ENCODE measurements around the gene CLIC2. TPM values are rescaled to one million over a fixed set of nuclear protein-coding genes. Genes with fewer than 3 reads are reported as not detected.
"Not testable (repeated sequence)": the region's sequence is repeated elsewhere in the genome, so short reads cannot be mapped to it uniquely, and the experiment has no call there.

Gene CLIC2
- total RNA-seq, 1 donor: 1.3 TPM

DNA sequence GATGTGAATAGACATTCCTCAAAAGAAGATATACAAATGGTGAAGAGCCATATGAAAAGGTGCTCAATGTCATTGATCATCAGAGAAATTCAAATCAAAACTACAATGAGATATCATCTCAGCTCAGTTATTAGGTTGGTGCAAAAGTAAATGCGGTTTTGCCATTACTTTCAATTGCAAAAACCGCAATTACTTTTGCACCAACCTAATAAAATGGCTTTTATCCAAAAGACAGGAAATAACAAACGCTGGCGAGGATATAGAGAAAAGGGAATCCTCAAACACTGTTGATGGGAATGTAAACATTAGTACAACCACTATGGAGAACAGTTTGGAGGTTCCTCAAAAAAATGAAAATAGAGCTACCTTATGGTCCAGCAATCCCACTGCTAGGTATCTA lies 5.1 kb downstream of the CLIC2 start:
- TF ChIP-seq, protein P1, sequence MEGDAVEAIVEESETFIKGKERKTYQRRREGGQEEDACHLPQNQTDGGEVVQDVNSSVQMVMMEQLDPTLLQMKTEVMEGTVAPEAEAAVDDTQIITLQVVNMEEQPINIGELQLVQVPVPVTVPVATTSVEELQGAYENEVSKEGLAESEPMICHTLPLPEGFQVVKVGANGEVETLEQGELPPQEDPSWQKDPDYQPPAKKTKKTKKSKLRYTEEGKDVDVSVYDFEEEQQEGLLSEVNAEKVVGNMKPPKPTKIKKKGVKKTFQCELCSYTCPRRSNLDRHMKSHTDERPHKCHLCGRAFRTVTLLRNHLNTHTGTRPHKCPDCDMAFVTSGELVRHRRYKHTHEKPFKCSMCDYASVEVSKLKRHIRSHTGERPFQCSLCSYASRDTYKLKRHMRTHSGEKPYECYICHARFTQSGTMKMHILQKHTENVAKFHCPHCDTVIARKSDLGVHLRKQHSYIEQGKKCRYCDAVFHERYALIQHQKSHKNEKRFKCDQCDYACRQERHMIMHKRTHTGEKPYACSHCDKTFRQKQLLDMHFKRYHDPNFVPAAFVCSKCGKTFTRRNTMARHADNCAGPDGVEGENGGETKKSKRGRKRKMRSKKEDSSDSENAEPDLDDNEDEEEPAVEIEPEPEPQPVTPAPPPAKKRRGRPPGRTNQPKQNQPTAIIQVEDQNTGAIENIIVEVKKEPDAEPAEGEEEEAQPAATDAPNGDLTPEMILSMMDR (IDR thresholded peaks at IDR 0.05; ENCODE audit: insufficient read depth, low read depth, low read length): no peak
- no peak for DNase-seq (ENCODE audit: low read depth)
- no peak overlapping the region for H3K4me3 ChIP-seq (ENCODE audit: low read depth, low read length)

DNA sequence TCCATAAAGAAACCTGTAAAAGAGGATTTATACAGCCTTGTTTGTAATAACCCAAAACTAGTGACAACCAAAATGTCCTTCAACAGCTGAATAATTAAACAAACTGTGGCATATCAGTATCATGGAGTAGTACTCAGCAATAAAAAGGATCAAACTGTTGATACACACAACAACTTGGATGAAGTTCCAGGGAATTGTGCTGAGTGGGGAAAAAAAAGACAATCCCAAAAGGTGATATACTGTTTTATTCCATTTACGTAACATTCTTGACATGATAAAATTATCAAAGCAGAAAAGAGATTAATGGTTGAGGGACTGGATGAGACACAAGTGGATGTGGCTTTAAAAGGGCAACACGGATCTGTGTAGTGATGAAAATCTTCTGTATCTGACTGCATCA lies 7.8 kb downstream of the CLIC2 start:
- no peak for DNase-seq (ENCODE audit: low read depth)
- TF ChIP-seq, protein P1 (IDR thresholded peaks at IDR 0.05; ENCODE audit: insufficient read depth, low read depth, low read length): no peak
- no peak overlapping the region for H3K4me3 ChIP-seq (ENCODE audit: low read depth, low read length)

DNA sequence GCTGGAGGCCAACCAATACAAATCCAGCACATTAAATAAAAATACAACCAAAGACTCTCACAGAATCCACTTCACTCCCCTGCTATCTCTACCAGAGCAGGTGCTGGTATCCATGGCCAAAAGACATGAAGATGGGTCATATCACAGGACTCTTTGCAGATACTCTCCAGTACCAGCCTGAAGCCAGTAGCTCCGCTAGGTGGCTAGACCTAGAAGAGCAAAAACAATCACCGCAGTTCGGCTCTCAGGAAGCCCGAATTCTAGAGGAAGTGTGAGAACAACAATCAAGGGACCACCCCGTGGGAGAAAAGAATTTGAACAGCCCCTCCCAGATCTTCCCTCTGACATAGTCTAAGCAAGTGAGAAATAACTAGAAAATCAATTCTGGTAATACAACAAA lies 20.2 kb downstream of the CLIC2 start:
- no peak for DNase-seq (ENCODE audit: low read depth)
- H3K4me3 ChIP-seq (ENCODE audit: low read depth, low read length): no peak overlapping the region
- TF ChIP-seq, protein P1 (IDR thresholded peaks at IDR 0.05; ENCODE audit: insufficient read depth, low read depth, low read length): no peak

DNA sequence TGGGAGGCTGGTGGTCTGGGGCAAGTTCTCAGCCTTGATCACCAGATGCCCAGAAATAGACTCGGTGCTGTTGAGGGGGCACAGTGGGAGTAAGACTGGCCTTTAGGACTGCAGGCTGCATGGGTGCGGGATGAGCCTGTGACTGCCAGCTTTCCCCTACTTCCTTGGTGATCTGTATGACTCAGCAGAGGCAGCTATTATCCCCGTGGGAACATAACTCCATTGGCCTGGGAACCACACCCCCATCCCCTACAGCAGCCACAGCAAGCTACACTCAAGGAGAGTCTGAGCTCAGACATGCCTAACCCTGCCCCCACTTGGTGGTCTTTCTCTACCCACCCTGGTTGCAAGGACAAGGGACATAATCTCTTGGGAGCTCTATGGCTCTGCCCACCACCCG lies 20.6 kb downstream of the CLIC2 start:
- TF ChIP-seq, protein P1 (IDR thresholded peaks at IDR 0.05; ENCODE audit: insufficient read depth, low read depth, low read length): no peak
- no peak overlapping the region for H3K4me3 ChIP-seq (ENCODE audit: low read depth, low read length)
- no peak for DNase-seq (ENCODE audit: low read depth)

DNA sequence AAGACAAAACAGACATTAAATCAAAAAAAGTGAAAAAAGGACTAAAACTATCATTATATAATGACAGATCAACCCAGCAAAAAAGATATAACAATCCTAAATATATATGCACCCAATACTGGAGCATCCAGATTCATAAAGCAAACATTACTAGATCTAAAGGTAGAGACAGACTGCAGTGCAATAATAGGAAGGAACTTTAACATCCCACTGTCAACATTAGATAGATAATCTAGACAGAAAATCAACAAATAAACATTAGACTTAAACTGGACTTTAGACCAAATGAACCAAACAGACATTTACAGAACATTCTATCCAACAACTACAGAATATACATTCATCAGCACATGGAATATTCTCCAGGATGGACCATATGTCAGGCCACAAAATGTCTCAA lies 40.6 kb downstream of the CLIC2 start:
- TF ChIP-seq, protein P1 (IDR thresholded peaks at IDR 0.05; ENCODE audit: insufficient read depth, low read depth, low read length): no peak
- no peak for DNase-seq (ENCODE audit: low read depth)

DNA sequence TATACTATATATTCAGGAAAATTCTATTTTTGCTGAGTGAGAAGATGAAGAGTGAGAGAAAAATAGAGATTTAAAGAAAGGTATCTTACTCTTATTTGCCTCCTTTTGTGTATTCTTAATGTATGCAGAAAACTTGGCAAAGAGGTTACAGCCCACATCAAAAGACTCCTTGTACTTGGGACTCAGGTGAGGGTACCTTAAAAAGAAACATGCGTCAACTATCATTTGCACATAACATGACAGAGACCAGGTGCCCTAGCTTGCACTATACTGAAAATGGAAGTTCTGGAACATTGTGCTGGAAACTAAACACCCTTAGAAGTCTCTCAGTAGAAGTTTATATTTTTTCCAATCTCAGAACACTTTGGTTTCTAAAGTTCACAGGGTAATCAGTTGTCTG lies 54.5 kb downstream of the CLIC2 start:
- no peak for DNase-seq (ENCODE audit: low read depth)
- H3K4me3 ChIP-seq (ENCODE audit: low read depth, low read length): no peak overlapping the region
- TF ChIP-seq, protein P1 (IDR thresholded peaks at IDR 0.05; ENCODE audit: insufficient read depth, low read depth, low read length): no peak

More for the DNA sequence above, 40.6 kb downstream of the CLIC2 start:
- no peak overlapping the region for H3K4me3 ChIP-seq (ENCODE audit: low read depth, low read length)

DNA sequence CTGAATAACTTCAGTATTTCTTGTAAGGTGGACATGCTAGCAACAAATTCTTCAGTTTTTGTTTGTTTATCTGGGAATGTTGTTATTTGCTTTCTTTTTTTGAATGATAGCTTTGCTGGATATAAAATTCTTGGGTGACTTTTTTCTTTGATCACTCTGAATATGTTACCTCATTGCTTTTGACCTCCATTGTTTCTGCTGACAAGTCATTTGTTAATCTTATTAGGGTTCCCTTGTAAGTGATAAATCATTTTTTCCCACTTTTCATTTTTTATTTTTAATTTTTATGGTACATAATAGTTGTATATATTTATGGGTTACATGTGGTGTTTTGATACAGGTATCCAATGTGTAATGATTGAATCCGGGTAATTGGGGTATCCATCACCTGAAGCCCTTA lies 63.4 kb downstream of the CLIC2 start:
- no peak for DNase-seq (ENCODE audit: low read depth)
- TF ChIP-seq, protein P1 (IDR thresholded peaks at IDR 0.05; ENCODE audit: insufficient read depth, low read depth, low read length): no peak
- H3K4me3 ChIP-seq (ENCODE audit: low read depth, low read length): no peak overlapping the region

DNA sequence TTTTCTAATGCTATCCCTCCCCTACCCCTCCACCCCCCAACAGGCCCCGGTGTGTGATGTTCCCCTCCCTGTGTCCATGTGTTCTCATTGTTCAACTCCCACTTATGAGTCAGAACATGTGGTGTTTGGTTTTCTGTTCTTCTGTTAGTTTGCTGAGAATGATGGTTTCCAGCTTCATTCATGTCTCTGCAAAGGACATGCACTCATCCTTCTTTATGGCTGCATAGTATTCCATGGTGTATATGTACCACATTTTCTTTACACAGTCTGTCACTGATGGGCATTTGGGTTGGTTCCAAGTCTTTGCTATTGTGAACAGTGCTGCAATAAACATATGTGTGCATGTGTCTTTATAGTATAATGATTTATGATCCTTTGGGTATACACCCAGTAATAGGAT lies 66.4 kb downstream of the CLIC2 start:
- not testable (repeated sequence) for H3K4me3 ChIP-seq (ENCODE audit: low read depth, low read length); DNase-seq (ENCODE audit: low read depth)
